Muscle layer of colon (tissue), 2 donors: ENCODE data around the gene SOHLH1.

Experiments used
- H3K27ac ChIP-seq: one replicate; pipeline ENCODE4 v1.7.0; 2013; ENCODE audit warnings: low read depth, mild to moderate bottlenecking, low read length, moderate library complexity
- H3K27me3 ChIP-seq, 2 donors: one replicate each; pipeline ENCODE4 v1.7.0; 2013; ENCODE audit warnings: low read length in 2 of 2, mild to moderate bottlenecking in 2 of 2; ENCODE audit not compliant: insufficient read depth in 2 of 2, control insufficient read depth in 1 of 2
- H3K36me3 ChIP-seq: one replicate; pipeline ENCODE4 v1.7.0; 2013; ENCODE audit warnings: mild to moderate bottlenecking, low read length; ENCODE audit not compliant: insufficient read depth
- H3K4me1 ChIP-seq: one replicate; pipeline ENCODE4 v1.7.0; 2013; ENCODE audit warnings: mild to moderate bottlenecking, low read length; ENCODE audit not compliant: insufficient read depth
- H3K4me3 ChIP-seq, 2 donors: one replicate each; pipeline ENCODE4 v1.7.0; 2013; ENCODE audit warnings: low read length in 2 of 2, low read depth in 1 of 2, mild to moderate bottlenecking in 1 of 2, moderate library complexity in 1 of 2
- H3K9ac ChIP-seq: one replicate; pipeline ENCODE4 v1.7.0; 2013; ENCODE audit warnings: low read length
- H3K9me3 ChIP-seq: one replicate; pipeline ENCODE4 v1.7.0; 2013; ENCODE audit warnings: mild to moderate bottlenecking, low read length
- donor health status: abdominal sarcoma.
- donor health status: Adenocarcinoma of cecum.

Gene SOHLH1

GRCh38 chr9:135690836-135691570 lies 8.3 kb downstream of the SOHLH1 start:
- H3K27me3 ChIP-seq: peaks cover 0 to 13% of the 10 kb centered on the region in 2 donors
- no peak overlapping the region for H3K4me3 ChIP-seq
- H3K4me1 ChIP-seq: no peaks in the 10 kb centered on the region
- H3K36me3 ChIP-seq: no peaks in the 10 kb centered on the region
- H3K27ac ChIP-seq: no peak overlapping the region
- H3K9me3 ChIP-seq: no peaks in the 10 kb centered on the region
- H3K9ac ChIP-seq: no peak overlapping the region

DNA sequence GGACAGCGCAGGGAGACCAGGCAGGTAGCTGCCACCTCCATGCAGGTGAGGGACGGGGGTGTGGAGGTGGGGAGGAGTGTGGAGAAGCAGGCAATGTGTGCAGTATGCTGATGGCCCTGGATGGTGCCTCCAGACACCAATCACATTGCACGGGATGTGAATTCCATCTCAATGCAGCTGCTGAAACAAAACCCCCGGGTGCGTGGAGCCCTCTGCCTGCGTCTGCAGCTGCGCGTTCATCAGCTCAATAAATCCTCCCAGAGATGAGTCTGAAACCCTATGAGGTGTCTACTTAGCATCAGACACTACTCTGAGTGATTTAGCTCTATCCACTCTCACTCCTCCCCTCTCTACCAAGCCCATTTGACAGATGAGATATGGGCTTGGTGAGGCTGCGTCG lies 10.3 kb downstream of the SOHLH1 start:
- Histone ChIP-seq H3K9ac (no peak overlapping the region), H3K4me1 (no peaks in the 10 kb centered on the region), H3K4me3 (no peak overlapping the region), H3K9me3 (no peaks in the 10 kb centered on the region), H3K36me3 (no peaks in the 10 kb centered on the region), H3K27ac (no peak overlapping the region), H3K27me3 (peaks cover 0 to 17% of the 10 kb centered on the region in 2 donors)

DNA sequence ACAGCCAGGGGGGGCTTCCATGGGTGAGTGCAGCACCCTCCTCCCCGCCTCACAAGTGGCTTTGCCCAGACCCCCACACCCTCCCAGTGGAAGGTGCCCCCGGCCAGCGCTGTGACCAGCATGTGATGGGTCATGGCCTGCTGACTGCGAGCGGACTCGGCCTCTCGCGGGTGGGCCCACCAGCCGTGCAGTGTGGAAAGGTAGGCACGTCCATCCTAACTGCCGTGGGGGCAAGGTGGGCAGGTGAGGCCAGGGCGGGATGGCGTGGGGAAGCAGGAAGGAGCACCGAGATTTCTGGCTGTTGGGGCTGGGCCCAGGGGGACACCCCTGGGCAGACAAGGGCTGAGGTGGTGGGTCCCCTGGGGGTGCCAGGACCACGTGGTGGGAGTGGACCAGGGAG lies 12.1 kb downstream of the SOHLH1 start:
- Histone ChIP-seq H3K4me1 (no peaks in the 10 kb centered on the region), H3K36me3 (no peaks in the 10 kb centered on the region), H3K9ac (no peak overlapping the region), H3K4me3 (no peak overlapping the region), H3K9me3 (no peaks in the 10 kb centered on the region), H3K27me3 (peaks cover 0 to 17% of the 10 kb centered on the region in 2 donors), H3K27ac (no peak overlapping the region)

DNA sequence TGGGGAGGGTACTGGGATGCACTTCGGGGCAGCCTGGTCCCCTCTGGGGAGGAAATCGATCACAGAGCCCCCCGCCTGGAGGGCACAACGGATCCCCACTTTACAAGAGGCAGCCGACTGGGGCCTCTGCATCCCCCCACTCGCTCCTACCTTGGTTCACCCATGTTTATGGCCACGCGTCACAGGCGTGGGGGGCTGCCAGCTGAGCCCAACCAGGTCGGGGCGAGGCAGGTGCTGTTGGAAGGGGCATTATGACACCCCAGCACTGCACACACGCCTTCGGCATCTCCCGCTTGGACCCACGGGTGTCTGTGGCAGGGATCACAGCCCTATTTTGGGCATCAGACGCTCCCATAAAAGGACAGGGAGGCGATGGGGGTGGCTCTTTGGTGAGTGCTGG lies 14.6 kb downstream of the SOHLH1 start:
- H3K36me3 ChIP-seq: no peaks in the 10 kb centered on the region
- no peak overlapping the region for H3K4me3 ChIP-seq
- H3K9ac ChIP-seq: no peak overlapping the region
- H3K9me3 ChIP-seq: no peaks in the 10 kb centered on the region
- peaks cover 0 to 17% of the 10 kb centered on the region in 2 donors for H3K27me3 ChIP-seq
- H3K4me1 ChIP-seq: no peaks in the 10 kb centered on the region
- no peak overlapping the region for H3K27ac ChIP-seq

GRCh38 chr9:135683401-135684034 lies 15.8 kb downstream of the SOHLH1 start:
- Histone ChIP-seq H3K9ac (no peak overlapping the region), H3K9me3 (no peaks in the 10 kb centered on the region), H3K27me3 (peaks cover 0 to 11% of the 10 kb centered on the region in 2 donors)

DNA sequence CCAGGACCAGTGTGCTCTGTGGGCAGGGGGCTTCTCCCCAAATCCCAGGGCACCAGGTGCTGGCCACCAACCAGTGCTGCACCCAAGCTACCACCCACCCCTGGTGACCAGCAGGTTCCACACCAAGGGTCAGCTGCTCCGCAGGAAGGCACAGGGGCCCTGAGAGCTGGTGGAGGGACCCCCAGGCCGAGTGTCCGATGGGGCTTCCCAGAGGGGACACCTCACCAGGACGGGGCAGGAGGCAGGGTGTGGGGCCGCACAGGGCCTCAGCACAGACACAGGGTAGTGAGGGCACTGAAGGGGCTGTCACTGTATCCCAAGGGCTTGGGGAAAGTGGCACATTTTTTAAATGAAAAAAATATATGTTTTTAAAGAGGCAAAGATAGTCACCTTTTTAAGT lies 18.1 kb downstream of the SOHLH1 start:
- H3K36me3 ChIP-seq: no peaks in the 10 kb centered on the region
- H3K9ac ChIP-seq: no peak overlapping the region
- no peaks in the 10 kb centered on the region for H3K4me1 ChIP-seq
- H3K4me3 ChIP-seq: no peak overlapping the region
- H3K9me3 ChIP-seq: no peaks in the 10 kb centered on the region
- H3K27ac ChIP-seq: no peak overlapping the region
- H3K27me3 ChIP-seq: peaks cover 0 to 11% of the 10 kb centered on the region in 2 donors

More at GRCh38 chr9:135683401-135684034, 15.8 kb downstream of the SOHLH1 start:
- H3K4me1 ChIP-seq: no peaks in the 10 kb centered on the region
- H3K4me3 ChIP-seq: no peak overlapping the region
- no peaks in the 10 kb centered on the region for H3K36me3 ChIP-seq
- H3K27ac ChIP-seq: no peak overlapping the region

DNA sequence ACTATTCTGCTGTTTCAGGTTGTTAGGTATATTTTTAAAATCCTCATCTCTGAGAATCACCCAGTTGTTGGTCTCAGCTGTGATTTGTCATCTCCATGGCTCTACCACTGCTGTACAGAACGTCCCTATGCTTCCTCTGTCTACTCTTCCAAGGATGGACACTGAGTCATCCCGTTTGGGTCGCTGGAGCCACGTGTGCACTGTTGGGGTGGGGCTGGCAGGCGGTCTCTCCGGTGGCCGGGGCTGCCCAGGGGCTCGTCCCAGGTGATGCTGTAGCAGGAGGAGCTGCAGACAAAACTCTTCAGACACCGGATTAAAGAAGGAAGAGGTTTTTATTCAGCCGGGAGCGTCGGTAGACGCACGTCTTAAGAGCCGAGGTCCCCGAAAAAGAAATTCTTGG lies 19.2 kb downstream of the SOHLH1 start:
- Histone ChIP-seq H3K9me3 (no peaks in the 10 kb centered on the region), H3K27me3 (peaks cover 0 to 11% of the 10 kb centered on the region in 2 donors)

GRCh38 chr9:135678236-135679017 lies 20.9 kb downstream of the SOHLH1 start:
- peaks cover 0 to 5% of the 10 kb centered on the region in 2 donors for H3K27me3 ChIP-seq
- no peaks in the 10 kb centered on the region for H3K4me1 ChIP-seq
- no peak overlapping the region for H3K27ac ChIP-seq
- no peaks in the 10 kb centered on the region for H3K36me3 ChIP-seq
- H3K4me3 ChIP-seq: no peak overlapping the region
- H3K9ac ChIP-seq: no peak overlapping the region
- H3K9me3 ChIP-seq: no peaks in the 10 kb centered on the region

More for the DNA sequence above, 19.2 kb downstream of the SOHLH1 start:
- H3K36me3 ChIP-seq: no peaks in the 10 kb centered on the region
- H3K27ac ChIP-seq: no peak overlapping the region
- H3K4me1 ChIP-seq: no peaks in the 10 kb centered on the region
- H3K9ac ChIP-seq: no peak overlapping the region
- H3K4me3 ChIP-seq: no peak overlapping the region

DNA sequence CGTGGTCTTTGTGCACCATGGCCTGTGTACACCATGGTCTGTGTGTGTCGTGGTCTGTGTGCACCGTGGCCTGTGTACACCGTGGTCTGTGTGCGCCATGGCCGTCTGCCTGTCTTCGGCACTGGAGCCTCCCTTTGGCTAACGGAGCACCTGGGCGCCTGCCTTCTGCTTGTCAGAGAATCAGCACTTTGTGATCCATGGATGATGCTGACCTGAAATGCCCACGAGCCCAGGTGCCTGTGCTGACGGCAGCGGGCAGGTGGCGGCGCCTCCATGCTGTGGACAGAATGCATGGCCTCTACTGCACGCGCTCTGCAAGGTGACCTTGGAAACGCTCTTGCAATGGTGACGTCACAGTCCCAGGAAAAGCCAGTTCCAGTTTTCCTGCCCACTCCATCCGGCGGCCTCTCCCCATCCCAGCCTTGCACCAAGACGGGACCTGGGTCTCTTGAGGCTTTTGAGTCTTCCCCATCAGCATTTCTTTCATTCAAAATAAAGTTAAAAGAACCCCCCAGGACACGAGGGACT lies 21.6 kb downstream of the SOHLH1 start:
- Histone ChIP-seq H3K36me3 (no peaks in the 10 kb centered on the region), H3K27ac (no peak overlapping the region), H3K9me3 (no peaks in the 10 kb centered on the region), H3K4me3 (no peak overlapping the region), H3K9ac (no peak overlapping the region), H3K27me3 (no peaks in the 10 kb centered on the region), H3K4me1 (no peaks in the 10 kb centered on the region)

DNA sequence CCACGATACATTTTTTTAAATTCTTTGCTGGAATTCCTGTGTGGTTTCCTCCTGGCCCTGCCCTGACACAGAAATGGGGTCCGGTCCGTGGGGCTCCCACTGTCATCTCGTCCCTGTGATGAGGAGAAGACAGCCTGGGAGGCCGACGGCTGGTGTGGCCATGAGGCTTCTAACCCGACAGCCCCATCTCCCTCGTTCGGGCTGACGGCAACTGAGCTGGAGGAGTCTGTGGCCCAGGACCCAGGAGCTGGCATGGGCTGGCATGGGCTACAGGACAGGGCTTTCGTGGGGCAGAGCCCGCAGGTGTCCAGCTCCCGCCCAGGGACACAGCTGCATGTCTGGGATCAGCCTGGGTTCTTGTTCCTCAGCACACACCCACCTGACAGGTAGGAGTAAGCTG lies 22.4 kb downstream of the SOHLH1 start:
- Histone ChIP-seq H3K4me1 (no peaks in the 10 kb centered on the region), H3K9me3 (no peaks in the 10 kb centered on the region), H3K36me3 (no peaks in the 10 kb centered on the region), H3K27ac (no peak overlapping the region), H3K4me3 (no peak overlapping the region), H3K9ac (no peak overlapping the region), H3K27me3 (no peaks in the 10 kb centered on the region)

DNA sequence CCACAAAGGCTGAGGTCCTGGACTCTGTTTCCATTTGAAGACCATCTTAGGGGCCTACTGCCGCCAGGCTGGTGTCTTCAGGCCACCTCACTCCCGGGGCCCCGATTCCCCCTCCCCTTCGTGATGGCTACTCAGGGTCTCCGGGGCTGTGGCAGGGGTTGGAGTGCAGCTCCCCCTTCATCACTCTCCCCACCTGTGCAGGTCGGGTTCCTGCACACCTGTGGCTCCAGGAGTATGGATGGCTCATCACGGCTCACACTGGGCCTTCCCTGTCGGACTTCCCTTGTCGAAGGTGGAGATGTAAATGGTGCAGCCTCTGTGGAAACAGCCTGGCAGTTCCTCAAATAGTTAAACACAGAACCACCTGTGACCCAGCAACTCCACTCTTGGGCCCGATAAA lies 24.3 kb downstream of the SOHLH1 start:
- no peak overlapping the region for H3K27ac ChIP-seq
- H3K36me3 ChIP-seq: no peaks in the 10 kb centered on the region
- H3K4me1 ChIP-seq: no peaks in the 10 kb centered on the region
- H3K9ac ChIP-seq: no peak overlapping the region
- no peak overlapping the region for H3K4me3 ChIP-seq
- no peaks in the 10 kb centered on the region for H3K9me3 ChIP-seq
- peaks cover 0 to under 1% of the 10 kb centered on the region in 2 donors for H3K27me3 ChIP-seq
